ENCODE measurements around the gene NNMT. TPM values are rescaled to one million over a fixed set of nuclear protein-coding genes. Genes with fewer than 3 reads are reported as not detected.

Gene NNMT
- total RNA-seq, 1 donor from 2014 or later, result 0.54 TPM

DNA sequence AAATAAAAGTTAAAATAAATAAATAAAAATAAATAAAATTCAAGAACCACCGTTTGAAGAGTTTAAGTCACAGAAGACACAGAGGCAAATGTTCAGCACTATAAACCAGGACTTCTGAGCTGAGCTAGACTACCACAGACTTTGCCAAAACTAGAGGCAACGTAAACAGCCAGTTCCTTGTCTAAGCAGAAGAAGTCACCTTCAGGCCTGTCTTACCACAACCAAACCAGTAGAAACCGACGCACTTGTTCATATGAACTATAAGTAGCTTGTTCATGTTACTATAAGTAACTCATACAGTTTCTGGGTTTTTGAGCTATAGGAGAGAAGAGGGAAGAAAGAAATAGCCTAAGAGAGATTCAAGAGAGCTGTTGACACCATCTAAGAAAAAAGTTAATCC lies 48.3 kb downstream of the NNMT start:
- no peak overlapping the region for H3K27ac Mint-ChIP-seq
- no peaks in the 10 kb centered on the region for H3K9me3 Mint-ChIP-seq
- no peak overlapping the region for H3K4me3 Mint-ChIP-seq
- peaks cover 11% of the 10 kb centered on the region for H3K4me1 Mint-ChIP-seq
- no peaks in the 10 kb centered on the region for H3K36me3 Mint-ChIP-seq
- TF ChIP-seq, protein P1, sequence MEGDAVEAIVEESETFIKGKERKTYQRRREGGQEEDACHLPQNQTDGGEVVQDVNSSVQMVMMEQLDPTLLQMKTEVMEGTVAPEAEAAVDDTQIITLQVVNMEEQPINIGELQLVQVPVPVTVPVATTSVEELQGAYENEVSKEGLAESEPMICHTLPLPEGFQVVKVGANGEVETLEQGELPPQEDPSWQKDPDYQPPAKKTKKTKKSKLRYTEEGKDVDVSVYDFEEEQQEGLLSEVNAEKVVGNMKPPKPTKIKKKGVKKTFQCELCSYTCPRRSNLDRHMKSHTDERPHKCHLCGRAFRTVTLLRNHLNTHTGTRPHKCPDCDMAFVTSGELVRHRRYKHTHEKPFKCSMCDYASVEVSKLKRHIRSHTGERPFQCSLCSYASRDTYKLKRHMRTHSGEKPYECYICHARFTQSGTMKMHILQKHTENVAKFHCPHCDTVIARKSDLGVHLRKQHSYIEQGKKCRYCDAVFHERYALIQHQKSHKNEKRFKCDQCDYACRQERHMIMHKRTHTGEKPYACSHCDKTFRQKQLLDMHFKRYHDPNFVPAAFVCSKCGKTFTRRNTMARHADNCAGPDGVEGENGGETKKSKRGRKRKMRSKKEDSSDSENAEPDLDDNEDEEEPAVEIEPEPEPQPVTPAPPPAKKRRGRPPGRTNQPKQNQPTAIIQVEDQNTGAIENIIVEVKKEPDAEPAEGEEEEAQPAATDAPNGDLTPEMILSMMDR (IDR thresholded peaks at IDR 0.05; ENCODE audit: unreplicated experiment), result no peak
- DNase-seq (ENCODE audit: low spot score in 2 of 2, unreplicated experiment in 2 of 2), result no peak
- H3K27me3 Mint-ChIP-seq (ENCODE audit: low read depth), result no peaks in the 10 kb centered on the region

DNA sequence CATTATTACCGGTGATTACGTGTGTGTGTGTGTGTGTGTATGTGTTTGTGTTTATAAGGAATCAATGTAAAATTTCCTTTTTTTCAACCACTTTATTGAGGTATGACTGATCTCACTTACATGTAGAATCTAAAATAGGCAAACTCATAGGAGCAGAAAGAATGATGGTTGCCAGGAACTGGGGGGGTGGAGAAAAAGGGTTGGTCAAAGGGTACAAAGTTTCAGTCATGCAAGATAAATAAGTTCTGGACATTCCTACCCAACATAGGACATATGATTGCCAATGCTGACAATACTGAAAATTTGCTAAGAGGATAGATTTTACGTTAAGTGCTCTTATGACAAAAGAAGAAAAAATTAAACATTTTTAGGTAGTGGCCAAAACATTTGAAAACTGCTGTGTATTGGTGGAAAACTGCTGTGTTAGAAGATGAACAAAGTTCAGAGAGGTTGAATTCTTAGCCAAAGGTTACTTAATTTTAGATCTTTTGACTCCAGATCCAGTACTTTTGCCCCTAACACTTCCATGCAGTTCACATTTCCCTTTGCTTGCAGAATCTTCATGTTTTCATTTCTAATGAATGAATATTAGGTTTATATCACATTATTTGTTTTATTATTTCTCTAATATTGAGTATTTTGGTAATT lies 49.5 kb downstream of the NNMT start:
- Mint-ChIP-seq H3K36me3 (no peaks in the 10 kb centered on the region), H3K9me3 (no peaks in the 10 kb centered on the region), H3K27ac (no peak overlapping the region), H3K4me1 (peaks cover 11% of the 10 kb centered on the region), H3K27me3 (ENCODE audit: low read depth) (no peaks in the 10 kb centered on the region), H3K4me3 (no peak overlapping the region)
- TF ChIP-seq, protein P1 (IDR thresholded peaks at IDR 0.05; ENCODE audit: unreplicated experiment), result no peak
- no peak for DNase-seq (ENCODE audit: low spot score in 2 of 2, unreplicated experiment in 2 of 2)

DNA sequence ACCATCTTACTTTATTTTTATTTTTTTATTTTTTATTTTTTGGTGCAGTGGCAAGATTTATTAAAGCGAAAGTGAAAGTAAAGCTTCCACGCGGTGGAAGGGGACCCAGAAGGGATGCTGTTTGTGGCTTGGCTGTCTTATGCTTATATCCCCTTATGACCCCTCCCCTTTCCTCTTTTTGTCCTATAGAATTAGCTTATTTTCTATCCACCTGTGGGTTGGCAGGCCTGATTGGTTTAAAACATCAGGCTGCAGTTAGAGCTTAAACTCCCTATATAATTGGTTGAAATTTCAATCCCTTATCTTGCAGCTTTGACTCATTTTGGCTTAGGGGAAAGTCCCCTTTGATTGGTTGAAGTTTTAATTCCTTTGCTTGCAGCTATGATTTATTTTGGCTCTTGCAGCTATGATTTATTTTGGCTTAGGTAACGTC lies 50.5 kb downstream of the NNMT start:
- Mint-ChIP-seq H3K36me3 (no peaks in the 10 kb centered on the region), H3K27me3 (ENCODE audit: low read depth) (no peaks in the 10 kb centered on the region), H3K9me3 (no peaks in the 10 kb centered on the region), H3K4me1 (peaks cover 11% of the 10 kb centered on the region), H3K4me3 (no peak overlapping the region), H3K27ac (no peak overlapping the region)
- TF ChIP-seq, protein P1 (IDR thresholded peaks at IDR 0.05; ENCODE audit: unreplicated experiment), result no peak
- no peak for DNase-seq (ENCODE audit: low spot score in 2 of 2, unreplicated experiment in 2 of 2)

DNA sequence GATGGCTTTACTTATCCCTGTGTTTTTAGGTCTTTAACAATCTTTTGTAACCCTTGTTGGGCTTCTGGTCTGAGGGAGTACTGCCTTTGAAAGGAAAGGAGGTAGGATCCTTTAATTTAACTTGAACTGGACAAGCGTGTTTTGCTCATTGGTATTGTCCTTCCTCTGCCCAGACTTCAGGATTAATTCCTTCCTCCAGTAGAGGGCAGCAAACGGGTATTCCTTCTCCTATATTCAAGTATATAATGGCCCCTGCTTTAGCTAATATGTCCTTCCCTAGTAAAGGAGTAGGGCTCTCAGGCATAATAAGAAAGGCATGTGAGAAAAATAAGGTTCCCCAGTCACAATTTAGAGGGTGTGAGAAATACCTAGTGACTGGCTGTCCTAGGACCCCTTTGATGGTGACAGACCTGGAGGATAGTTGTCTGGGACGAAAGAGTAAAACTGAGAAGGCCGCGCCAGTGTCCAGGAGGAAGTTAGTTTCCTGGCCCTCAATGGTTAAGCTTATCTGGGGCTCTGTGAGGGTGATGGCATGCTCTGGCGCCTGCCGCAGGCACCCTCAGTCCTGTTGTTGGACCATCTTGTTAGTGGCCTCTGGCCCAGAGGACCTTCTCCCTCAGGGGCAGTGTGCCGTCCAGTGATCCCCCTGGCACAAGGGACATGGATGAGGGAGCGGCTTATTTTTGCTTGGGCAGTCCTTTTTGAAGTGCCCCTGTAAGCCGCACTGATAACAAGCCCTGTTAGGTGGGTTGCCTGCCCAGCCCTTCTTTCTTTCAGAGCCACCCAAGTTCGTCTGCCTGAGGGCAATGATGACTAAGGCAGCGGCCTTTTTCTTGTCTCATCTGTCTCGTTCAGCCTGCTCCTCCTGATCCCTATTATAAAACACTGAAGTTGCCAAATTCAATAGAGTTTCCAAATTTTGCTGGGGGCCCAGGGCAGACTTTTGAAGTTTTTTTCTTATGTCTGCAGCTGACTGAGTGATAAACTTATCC lies 52.3 kb downstream of the NNMT start:
- Mint-ChIP-seq H3K9me3 (no peaks in the 10 kb centered on the region), H3K27me3 (ENCODE audit: low read depth) (no peaks in the 10 kb centered on the region), H3K4me3 (no peak overlapping the region), H3K4me1 (peaks cover 13% of the 10 kb centered on the region), H3K36me3 (no peaks in the 10 kb centered on the region), H3K27ac (peak overlapping the region; percentile 77)
- TF ChIP-seq, protein P1 (IDR thresholded peaks at IDR 0.05; ENCODE audit: unreplicated experiment), result peak; percentile 58
- DNase-seq (ENCODE audit: low spot score in 2 of 2, unreplicated experiment in 2 of 2), result no peak

DNA sequence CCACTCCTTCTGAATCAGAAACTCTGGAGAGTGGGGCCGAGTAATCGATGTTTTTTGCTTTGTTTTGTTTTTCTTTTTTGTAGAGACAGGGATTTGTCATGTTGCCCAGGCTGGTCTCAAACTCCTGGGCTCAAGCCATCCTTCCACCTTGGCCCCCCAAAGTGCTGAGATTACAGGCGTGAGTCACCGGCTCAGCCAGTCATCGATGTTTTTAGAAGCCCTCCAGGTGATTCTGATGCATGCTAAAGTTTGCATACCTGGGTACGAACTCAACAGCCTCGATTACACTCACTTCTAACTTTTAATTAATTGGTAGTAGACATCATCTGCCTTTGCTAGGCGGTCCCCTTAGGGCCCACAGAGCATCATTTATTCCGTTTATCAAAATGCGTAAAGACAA lies 53.8 kb downstream of the NNMT start:
- Mint-ChIP-seq H3K9me3 (no peaks in the 10 kb centered on the region), H3K4me3 (no peak overlapping the region), H3K4me1 (peaks cover 22% of the 10 kb centered on the region), H3K36me3 (no peaks in the 10 kb centered on the region), H3K27me3 (ENCODE audit: low read depth) (no peaks in the 10 kb centered on the region), H3K27ac (no peak overlapping the region)
- TF ChIP-seq, protein P1 (IDR thresholded peaks at IDR 0.05; ENCODE audit: unreplicated experiment), result no peak
- DNase-seq (ENCODE audit: low spot score in 2 of 2, unreplicated experiment in 2 of 2), result no peak
